ENCODE results near the gene GMEB2.
A peak's percentile ranks its signal among the peaks of the same experiment; 100 is the strongest.
"Not testable (repeated sequence)": the region's sequence is repeated elsewhere in the genome, so short reads cannot be mapped to it uniquely, and the experiment has no call there.

Gene GMEB2

DNA sequence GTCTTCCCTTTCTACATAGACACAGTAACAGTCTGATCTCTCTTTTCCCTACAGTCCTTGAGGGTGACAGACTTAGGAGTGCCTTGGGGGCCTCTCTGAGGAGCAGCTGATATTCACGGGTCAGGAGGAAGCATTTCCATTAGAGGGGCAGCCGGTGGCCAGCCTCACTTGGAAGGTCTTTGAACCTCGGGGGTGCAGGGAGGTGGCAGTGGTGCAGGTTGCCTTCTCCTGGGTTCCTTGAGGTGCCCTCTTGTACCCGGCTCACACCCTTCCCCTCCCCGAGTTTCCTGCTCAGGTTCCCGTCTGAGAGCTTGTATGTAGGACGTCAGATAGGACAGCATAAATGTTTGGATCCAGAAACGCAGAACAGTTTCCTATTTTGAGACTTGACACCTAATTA, 33.7 kb upstream of the GMEB2 start:
- TF ChIP-seq CTCF (conservative IDR thresholded peaks at IDR 0.05), result no peak
- no peak overlapping the region for H3K27ac ChIP-seq

- H3K27ac ChIP-seq, result not testable (repeated sequence)
Observed at GRCh38 chr20:63660174-63660573, 33.3 kb upstream of the GMEB2 start.

GRCh38 chr20:63659370-63659769, 32.5 kb upstream of the GMEB2 start:
- no peak for TF ChIP-seq CTCF (conservative IDR thresholded peaks at IDR 0.05)
- H3K27ac ChIP-seq, result peak overlapping the region; percentile 83

GRCh38 chr20:63658749-63659187, 31.9 kb upstream of the GMEB2 start:
- H3K27ac ChIP-seq, result peak overlapping the region; percentile 83
- no peak for TF ChIP-seq CTCF (conservative IDR thresholded peaks at IDR 0.05)

GRCh38 chr20:63657937-63658748, 31.2 kb upstream of the GMEB2 start, which contains the start of gene RTEL1:
RTEL1 (plus strand) TSS chr20:63658312; CDS start chr20:63659403, 1,091 bp downstream.
- H3K27ac ChIP-seq, result peak within 1 kb of the TSS; percentile 83

DNA sequence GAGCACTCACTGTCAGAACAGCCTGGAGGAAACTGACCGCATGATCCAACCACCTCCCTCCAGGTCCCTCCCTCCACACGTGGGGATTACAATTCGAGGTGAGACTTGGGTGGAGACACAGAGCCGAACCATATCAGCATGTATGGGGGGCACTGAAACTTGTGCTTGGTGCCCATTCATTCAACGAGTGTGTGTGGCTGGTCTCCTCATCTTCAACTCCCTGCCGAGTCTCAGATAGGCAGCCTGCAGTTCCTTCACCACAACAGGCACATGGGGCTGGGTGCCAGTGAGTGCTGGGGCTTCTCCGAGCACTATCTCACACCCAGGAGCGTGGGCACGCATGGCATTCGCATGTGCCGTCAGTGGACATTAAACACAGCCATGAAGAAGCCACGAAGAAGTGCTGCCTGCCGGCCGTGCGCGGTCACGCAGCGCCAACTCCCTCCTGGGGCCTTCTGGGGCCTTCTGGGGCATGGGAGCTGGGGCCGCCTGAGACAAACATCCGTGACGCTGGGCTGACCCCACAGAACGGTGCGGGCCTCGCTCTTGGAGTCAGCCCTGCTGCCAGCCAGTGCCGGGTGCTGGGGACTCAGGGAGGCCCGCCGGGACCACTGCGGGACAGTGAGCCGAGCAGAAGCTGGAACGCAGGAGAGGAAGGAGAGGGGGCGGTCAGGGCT, 30.5 kb upstream of the GMEB2 start:
- TF ChIP-seq CTCF (conservative IDR thresholded peaks at IDR 0.05), result no peak
- peak overlapping the region; percentile 83 for H3K27ac ChIP-seq

More at GRCh38 chr20:63657937-63658748, 31.2 kb upstream of the GMEB2 start, which contains the start of gene RTEL1:
- no peak for TF ChIP-seq CTCF (conservative IDR thresholded peaks at IDR 0.05)

GRCh38 chr20:63656451-63656850, 29.6 kb upstream of the GMEB2 start:
- H3K27ac ChIP-seq, result no peak overlapping the region
- TF ChIP-seq CTCF (conservative IDR thresholded peaks at IDR 0.05), result no peak
